ENCODE data around the gene PAFAH1B1. TPM values are rescaled to one million over a fixed set of nuclear protein-coding genes. Genes with fewer than 3 reads are reported as not detected.

PAFAH1B1 gene
- total and polyA plus RNA-seq, 7 experiments from 2014 or later = 15.8 to 156 (median 127) TPM

GRCh38 chr17:2602597-2603017, 9.2 kb downstream of the PAFAH1B1 start:
- Mint-ChIP-seq H3K27me3 (no peaks in the 10 kb centered on the region), H3K4me1 (peaks cover 47 to 82% (median 55%) of the 10 kb centered on the region in 7 donors), H3K9me3 (peaks cover 0 to 1% (median 0%) of the 10 kb centered on the region in 11 donors), H3K4me3 (peak overlapping the region in 6 of 10 donors; percentile 5 to 53 (median 15)), H3K36me3 (peaks cover 0 to 21% (median 5%) of the 10 kb centered on the region in 5 donors), H3K27ac (peak overlapping the region in 7 of 9 donors; percentile 0 to 62 (median 39))
- no peaks in the 10 kb centered on the region for H3K36me3 ChIP-seq (ENCODE audit: control insufficient read depth in 2 of 3, insufficient read depth in 3 of 3, low read length in 3 of 3)
- ChIA-PET POLR2A (interaction anchor here (0.6 kb wide), 1 partner anchor 1228 kb away, joined by 3 read pairs; no protein-coding TSS in a partner anchor), CTCF (no interaction called here)
- H3K4me1 ChIP-seq (ENCODE audit: control insufficient read depth in 2 of 2, insufficient read depth in 2 of 2, low read length in 2 of 2) = peaks cover 22 to 42% of the 10 kb centered on the region in 2 donors
- no peaks in the 10 kb centered on the region for H3K27me3 ChIP-seq (ENCODE audit: control insufficient read depth in 2 of 2, insufficient read depth in 2 of 2, low read length in 2 of 2)
- DNase-seq (no peak), ATAC-seq (peak; percentile 29)
- no peaks in the 10 kb centered on the region for H3K9me3 ChIP-seq (ENCODE audit: control insufficient read depth in 2 of 3, low read length in 3 of 3)
- H3K4me3 ChIP-seq (ENCODE audit: low read length) = no peak overlapping the region
- intact Hi-C loops (cut with micrococcal nuclease) = no loop called here
- no peak overlapping the region for H3K27ac ChIP-seq (ENCODE audit: low read depth, low read length)

GRCh38 chr17:2608350-2608913, 15.0 kb downstream of the PAFAH1B1 start:
- Mint-ChIP-seq H3K4me1 (peaks cover 39 to 80% (median 55%) of the 10 kb centered on the region in 7 donors), H3K27ac (peak overlapping the region in 3 of 9 donors; percentile 38 to 71 (median 48)), H3K36me3 (peaks cover 0 to 14% (median 5%) of the 10 kb centered on the region in 5 donors), H3K4me3 (peak overlapping the region in 4 of 10 donors; percentile 27 to 54 (median 38)), H3K27me3 (no peaks in the 10 kb centered on the region), H3K9me3 (peaks cover 0 to 1% (median 0%) of the 10 kb centered on the region in 11 donors)
- DNase-seq = no peak
- Histone ChIP-seq H3K4me1 (ENCODE audit: control insufficient read depth in 2 of 2, insufficient read depth in 2 of 2, low read length in 2 of 2) (peaks cover 24 to 25% of the 10 kb centered on the region in 2 donors), H3K4me3 (ENCODE audit: low read length) (no peak overlapping the region), H3K27ac (ENCODE audit: low read depth, low read length) (no peak overlapping the region), H3K36me3 (ENCODE audit: control insufficient read depth in 2 of 3, insufficient read depth in 3 of 3, low read length in 3 of 3) (peaks cover 0 to 3% (median 0%) of the 10 kb centered on the region in 3 experiments), H3K9me3 (ENCODE audit: control insufficient read depth in 2 of 3, low read length in 3 of 3) (no peaks in the 10 kb centered on the region), H3K27me3 (ENCODE audit: control insufficient read depth in 2 of 2, insufficient read depth in 2 of 2, low read length in 2 of 2) (no peaks in the 10 kb centered on the region)
- intact Hi-C loops (cut with micrococcal nuclease) = no loop called here
- POLR2A ChIA-PET = interaction anchor here (0.6 to 1.4 kb wide), 2 partner anchors 14 to 1623 kb away, joined by 3 to 4 read pairs; no protein-coding TSS in a partner anchor
- CTCF ChIA-PET = interaction anchor here (0.5 kb wide), 1 partner anchor 39 kb away, joined by 3 read pairs; no protein-coding TSS in a partner anchor
- no peak for ATAC-seq

GRCh38 chr17:2609091-2609490, 15.6 kb downstream of the PAFAH1B1 start:
- Histone ChIP-seq H3K4me1 (ENCODE audit: control insufficient read depth in 2 of 2, insufficient read depth in 2 of 2, low read length in 2 of 2) (peaks cover 25% of the 10 kb centered on the region in 2 donors), H3K36me3 (ENCODE audit: control insufficient read depth in 2 of 3, insufficient read depth in 3 of 3, low read length in 3 of 3) (peaks cover 0 to 6% (median 0%) of the 10 kb centered on the region in 3 experiments), H3K4me3 (ENCODE audit: low read length) (no peak overlapping the region), H3K9me3 (ENCODE audit: control insufficient read depth in 2 of 3, low read length in 3 of 3) (no peaks in the 10 kb centered on the region), H3K27ac (ENCODE audit: low read depth, low read length) (no peak overlapping the region), H3K27me3 (ENCODE audit: control insufficient read depth in 2 of 2, insufficient read depth in 2 of 2, low read length in 2 of 2) (no peaks in the 10 kb centered on the region)
- Mint-ChIP-seq H3K4me1 (peaks cover 39 to 85% (median 56%) of the 10 kb centered on the region in 7 donors), H3K27ac (peak overlapping the region in 5 of 9 donors; percentile 20 to 71 (median 48)), H3K4me3 (peak overlapping the region in 5 of 10 donors; percentile 14 to 54 (median 30)), H3K36me3 (peaks cover 0 to 14% (median 5%) of the 10 kb centered on the region in 5 donors), H3K9me3 (peaks cover 0 to 1% (median 0%) of the 10 kb centered on the region in 11 donors), H3K27me3 (no peaks in the 10 kb centered on the region)
- CTCF ChIA-PET = interaction anchor here (0.5 kb wide), 1 partner anchor 38 kb away, joined by 3 read pairs; no protein-coding TSS in a partner anchor
- POLR2A ChIA-PET = interaction anchor here (0.6 to 1.4 kb wide), 2 partner anchors 15 to 1624 kb away, joined by 3 to 4 read pairs; no protein-coding TSS in a partner anchor
- DNase-seq (no peak), ATAC-seq (no peak)
- intact Hi-C loops (cut with micrococcal nuclease) = no loop called here

GRCh38 chr17:2610195-2611175, 17.0 kb downstream of the PAFAH1B1 start:
- H3K4me1 Mint-ChIP-seq = peaks cover 28 to 85% (median 54%) of the 10 kb centered on the region in 7 donors
- CTCF ChIA-PET = no interaction called here

GRCh38 chr17:2611627-2612026, 18.2 kb downstream of the PAFAH1B1 start:
- H3K27ac Mint-ChIP-seq = peak overlapping the region in 3 of 9 donors; percentile 1 to 30 (median 7)
- intact Hi-C loops (cut with micrococcal nuclease) = no loop called here
- Histone ChIP-seq H3K27ac (ENCODE audit: low read depth, low read length) (no peak overlapping the region), H3K9me3 (ENCODE audit: control insufficient read depth in 2 of 3, low read length in 3 of 3) (no peaks in the 10 kb centered on the region), H3K36me3 (ENCODE audit: control insufficient read depth in 2 of 3, insufficient read depth in 3 of 3, low read length in 3 of 3) (peaks cover 0 to 6% (median 0%) of the 10 kb centered on the region in 3 experiments), H3K4me1 (ENCODE audit: control insufficient read depth in 2 of 2, insufficient read depth in 2 of 2, low read length in 2 of 2) (peaks cover 11 to 25% of the 10 kb centered on the region in 2 donors), H3K27me3 (ENCODE audit: control insufficient read depth in 2 of 2, insufficient read depth in 2 of 2, low read length in 2 of 2) (no peaks in the 10 kb centered on the region), H3K4me3 (ENCODE audit: low read length) (no peak overlapping the region)
- ATAC-seq (no peak), DNase-seq (no peak)
- H3K9me3 Mint-ChIP-seq = peaks cover 0 to 1% (median 0%) of the 10 kb centered on the region in 11 donors
- CTCF ChIA-PET = no interaction called here
- peaks cover 23 to 86% (median 59%) of the 10 kb centered on the region in 7 donors for H3K4me1 Mint-ChIP-seq
- POLR2A ChIA-PET = interaction anchor here (0.9 kb wide), 1 partner anchor 11 kb away, joined by 3 read pairs; no protein-coding TSS in a partner anchor
- no peaks in the 10 kb centered on the region for H3K27me3 Mint-ChIP-seq
- peaks cover 0 to 7% (median 0%) of the 10 kb centered on the region in 5 donors for H3K36me3 Mint-ChIP-seq
- peak overlapping the region in 3 of 10 donors; percentile 28 to 55 (median 29) for H3K4me3 Mint-ChIP-seq

More at GRCh38 chr17:2610195-2611175, 17.0 kb downstream of the PAFAH1B1 start:
- no peaks in the 10 kb centered on the region for H3K27me3 ChIP-seq (ENCODE audit: control insufficient read depth in 2 of 2, insufficient read depth in 2 of 2, low read length in 2 of 2)
- H3K27ac ChIP-seq (ENCODE audit: low read depth, low read length) = no peak overlapping the region
- H3K27me3 Mint-ChIP-seq = no peaks in the 10 kb centered on the region
- H3K9me3 ChIP-seq (ENCODE audit: control insufficient read depth in 2 of 3, low read length in 3 of 3) = no peaks in the 10 kb centered on the region
- intact Hi-C loops (cut with micrococcal nuclease) = no loop called here
- no peak overlapping the region for H3K4me3 ChIP-seq (ENCODE audit: low read length)
- peaks cover 13 to 30% of the 10 kb centered on the region in 2 donors for H3K4me1 ChIP-seq (ENCODE audit: control insufficient read depth in 2 of 2, insufficient read depth in 2 of 2, low read length in 2 of 2)
- H3K27ac Mint-ChIP-seq = peak overlapping the region in 6 of 9 donors; percentile 8 to 86 (median 48)
- no peaks in the 10 kb centered on the region for H3K9me3 Mint-ChIP-seq
- DNase-seq = no peak
- ATAC-seq = no peak
- peak overlapping the region in 6 of 10 donors; percentile 17 to 55 (median 30) for H3K4me3 Mint-ChIP-seq
- H3K36me3 ChIP-seq (ENCODE audit: control insufficient read depth in 2 of 3, insufficient read depth in 3 of 3, low read length in 3 of 3) = peaks cover 0 to 6% (median 0%) of the 10 kb centered on the region in 3 experiments
- peaks cover 0 to 3% (median 0%) of the 10 kb centered on the region in 5 donors for H3K36me3 Mint-ChIP-seq
- POLR2A ChIA-PET = no interaction called here

GRCh38 chr17:2612630-2613029, 19.2 kb downstream of the PAFAH1B1 start:
- Histone ChIP-seq H3K36me3 (ENCODE audit: control insufficient read depth in 2 of 3, insufficient read depth in 3 of 3, low read length in 3 of 3) (peaks cover 0 to 6% (median 0%) of the 10 kb centered on the region in 3 experiments), H3K4me3 (ENCODE audit: low read length) (no peak overlapping the region), H3K4me1 (ENCODE audit: control insufficient read depth in 2 of 2, insufficient read depth in 2 of 2, low read length in 2 of 2) (peaks cover 11 to 25% of the 10 kb centered on the region in 2 donors), H3K9me3 (ENCODE audit: control insufficient read depth in 2 of 3, low read length in 3 of 3) (no peaks in the 10 kb centered on the region), H3K27me3 (ENCODE audit: control insufficient read depth in 2 of 2, insufficient read depth in 2 of 2, low read length in 2 of 2) (no peaks in the 10 kb centered on the region), H3K27ac (ENCODE audit: low read depth, low read length) (no peak overlapping the region)
- peak overlapping the region in 2 of 10 donors; percentile 30 to 34 for H3K4me3 Mint-ChIP-seq
- CTCF ChIA-PET = no interaction called here
- ATAC-seq = no peak
- intact Hi-C loops (cut with micrococcal nuclease) = no loop called here
- no peak for DNase-seq
- POLR2A ChIA-PET = interaction anchor here (0.9 kb wide), 1 partner anchor 12 kb away, joined by 3 read pairs; no protein-coding TSS in a partner anchor
- peaks cover 0 to 1% (median 0%) of the 10 kb centered on the region in 11 donors for H3K9me3 Mint-ChIP-seq
- peaks cover 0 to 11% (median 0%) of the 10 kb centered on the region in 5 donors for H3K36me3 Mint-ChIP-seq
- H3K27ac Mint-ChIP-seq = peak overlapping the region in 2 of 9 donors; percentile 28 to 59
- no peaks in the 10 kb centered on the region for H3K27me3 Mint-ChIP-seq
- H3K4me1 Mint-ChIP-seq = peaks cover 23 to 87% (median 65%) of the 10 kb centered on the region in 7 donors
